Measurements from ENCODE around the gene SCN5A.

- TF ChIP-seq, protein P1, sequence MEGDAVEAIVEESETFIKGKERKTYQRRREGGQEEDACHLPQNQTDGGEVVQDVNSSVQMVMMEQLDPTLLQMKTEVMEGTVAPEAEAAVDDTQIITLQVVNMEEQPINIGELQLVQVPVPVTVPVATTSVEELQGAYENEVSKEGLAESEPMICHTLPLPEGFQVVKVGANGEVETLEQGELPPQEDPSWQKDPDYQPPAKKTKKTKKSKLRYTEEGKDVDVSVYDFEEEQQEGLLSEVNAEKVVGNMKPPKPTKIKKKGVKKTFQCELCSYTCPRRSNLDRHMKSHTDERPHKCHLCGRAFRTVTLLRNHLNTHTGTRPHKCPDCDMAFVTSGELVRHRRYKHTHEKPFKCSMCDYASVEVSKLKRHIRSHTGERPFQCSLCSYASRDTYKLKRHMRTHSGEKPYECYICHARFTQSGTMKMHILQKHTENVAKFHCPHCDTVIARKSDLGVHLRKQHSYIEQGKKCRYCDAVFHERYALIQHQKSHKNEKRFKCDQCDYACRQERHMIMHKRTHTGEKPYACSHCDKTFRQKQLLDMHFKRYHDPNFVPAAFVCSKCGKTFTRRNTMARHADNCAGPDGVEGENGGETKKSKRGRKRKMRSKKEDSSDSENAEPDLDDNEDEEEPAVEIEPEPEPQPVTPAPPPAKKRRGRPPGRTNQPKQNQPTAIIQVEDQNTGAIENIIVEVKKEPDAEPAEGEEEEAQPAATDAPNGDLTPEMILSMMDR (IDR thresholded peaks at IDR 0.05): no peak
- no peak for TF ChIP-seq RCOR1 (IDR thresholded peaks at IDR 0.05; ENCODE audit: low read length)
- no peak for TF ChIP-seq POLR2AphosphoS5 (IDR thresholded peaks at IDR 0.05; ENCODE audit: low read depth, low read length)
- TF ChIP-seq YY1 (IDR thresholded peaks at IDR 0.05; ENCODE audit: low read depth): no peak
- TF ChIP-seq EP300 (IDR thresholded peaks at IDR 0.05; ENCODE audit: borderline replicate concordance in 1 of 2, low read depth in 1 of 2, low read length in 1 of 2): no peak
These were observed 7.9 kb upstream of the SCN5A start for GRCh38 chr3:38657369-38657768.

Data from SK-N-SH (cell line).